Prostate gland (tissue), 2 donors: ENCODE data around the gene C1orf232. TPM values are rescaled to one million over a fixed set of nuclear protein-coding genes. Genes with fewer than 3 reads are reported as not detected.

Experiments used
- DNase-seq: peaks from one replicate; pipeline ENCODE4 v3.0.0-alpha.2; 2019; ENCODE audit warnings: low spot score
- H3K27ac ChIP-seq, 2 donors: fragments of 200-600 bp; sonication (generic); 2 replicates each; pipeline ENCODE4 v1.5.1; 2017 to 2019
- H3K27me3 ChIP-seq: fragments of 200-600 bp; sonication (generic); replicated peaks from 2 replicates; pipeline ENCODE4 v1.5.1; 2019; ENCODE audit not compliant: insufficient read depth
- H3K36me3 ChIP-seq, 2 donors: fragments of 200-600 bp; sonication (generic); 1 replicate in 1 of 2; 2 replicates in 1 of 2; pipeline versions ENCODE4 v1.5.1 to v1.8.1; 2017 to 2019
- H3K4me1 ChIP-seq: fragments of 200-600 bp; sonication (generic); replicated peaks from 2 replicates; pipeline ENCODE4 v1.5.1; 2019
- H3K4me3 ChIP-seq, 2 donors: fragments of 200-600 bp; sonication (generic); 2 replicates each; pipeline ENCODE4 v1.5.1; 2017 to 2019
- H3K9me3 ChIP-seq: fragments of 200-600 bp; sonication (generic); 2 replicates; pipeline ENCODE4 v1.5.1; 2017
- POLR2A ChIP-seq: fragments of 450-650 bp; IDR thresholded peaks from one replicate; pipeline ENCODE4 v1.6.1; 2016; ENCODE audit warnings: antibody characterized with exemption, mild to moderate bottlenecking
- POLR2AphosphoS5 ChIP-seq: sonication (generic); formaldehyde crosslinking; IDR thresholded peaks from one replicate; pipeline ENCODE4 v1.6.1; 2017; ENCODE audit warnings: antibody characterized with exemption
- WGBS: methylation state at CpG from one replicate; pipeline ENCODE4 v1.1.5; 2018; 5-methylcytosine and 5-hydroxymethylcytosine counted together
- intact Hi-C: fragments of 100-400 bp; cut with DNase I; formaldehyde crosslinking; loops from one replicate; pipeline ENCODE4 v1.14.2; 2022
- total RNA-seq, 2 donors: library from RNA; depleted of rRNA; stranded (reverse); fragments of >200 nt; gene quantifications; one replicate each; pipeline ENCODE4 v1.1.0, GENCODE V29; 2016
- TF ChIP-seq, protein P1 (sequence below), 4 experiments: fragments of 200-600 bp in 2 of 4; fragments of 450-650 bp in 2 of 4; sonication (generic) in 2 of 4; IDR thresholded peaks; 1 replicate in 3 of 4; 2 replicates in 1 of 4; pipeline ENCODE4 v1.5.1; 2016 to 2019; ENCODE audit warnings: antibody characterized with exemption in 4 of 4, mild to moderate bottlenecking in 2 of 4, moderate library complexity in 2 of 4

C1orf232 gene
- total RNA-seq, 2 donors from 2014 or later, result not detected

DNA sequence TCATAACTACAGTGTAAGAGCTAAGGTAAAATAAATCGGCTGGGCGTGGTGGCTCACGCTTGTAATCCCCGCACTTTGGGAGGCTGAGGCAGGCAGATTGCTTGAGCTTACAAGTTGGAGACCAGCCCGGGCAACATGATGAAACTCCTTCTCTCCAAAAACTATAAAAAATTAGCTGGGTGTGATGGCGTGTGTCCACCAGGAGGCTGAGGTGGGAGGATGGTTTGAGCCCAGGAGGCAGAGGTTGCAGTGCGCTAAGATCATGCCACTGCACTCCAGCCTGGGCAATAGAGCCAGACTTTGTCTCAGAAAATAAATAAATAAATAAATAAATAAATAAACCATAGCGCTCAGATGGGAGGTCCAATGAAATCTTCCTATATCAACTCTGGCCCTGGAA is 26.6 kb downstream of the C1orf232 start:
- H3K27ac ChIP-seq, result no peak overlapping the region
- H3K27me3 ChIP-seq, result no peaks in the 10 kb centered on the region
- no peaks in the 10 kb centered on the region for H3K4me1 ChIP-seq
- no peak for DNase-seq
- intact Hi-C loops, result no loop called here
- H3K4me3 ChIP-seq, result no peak overlapping the region
- no peaks in the 10 kb centered on the region for H3K36me3 ChIP-seq
- no peaks in the 10 kb centered on the region for H3K9me3 ChIP-seq
- no peak for TF ChIP-seq POLR2AphosphoS5
- TF ChIP-seq, protein P1, sequence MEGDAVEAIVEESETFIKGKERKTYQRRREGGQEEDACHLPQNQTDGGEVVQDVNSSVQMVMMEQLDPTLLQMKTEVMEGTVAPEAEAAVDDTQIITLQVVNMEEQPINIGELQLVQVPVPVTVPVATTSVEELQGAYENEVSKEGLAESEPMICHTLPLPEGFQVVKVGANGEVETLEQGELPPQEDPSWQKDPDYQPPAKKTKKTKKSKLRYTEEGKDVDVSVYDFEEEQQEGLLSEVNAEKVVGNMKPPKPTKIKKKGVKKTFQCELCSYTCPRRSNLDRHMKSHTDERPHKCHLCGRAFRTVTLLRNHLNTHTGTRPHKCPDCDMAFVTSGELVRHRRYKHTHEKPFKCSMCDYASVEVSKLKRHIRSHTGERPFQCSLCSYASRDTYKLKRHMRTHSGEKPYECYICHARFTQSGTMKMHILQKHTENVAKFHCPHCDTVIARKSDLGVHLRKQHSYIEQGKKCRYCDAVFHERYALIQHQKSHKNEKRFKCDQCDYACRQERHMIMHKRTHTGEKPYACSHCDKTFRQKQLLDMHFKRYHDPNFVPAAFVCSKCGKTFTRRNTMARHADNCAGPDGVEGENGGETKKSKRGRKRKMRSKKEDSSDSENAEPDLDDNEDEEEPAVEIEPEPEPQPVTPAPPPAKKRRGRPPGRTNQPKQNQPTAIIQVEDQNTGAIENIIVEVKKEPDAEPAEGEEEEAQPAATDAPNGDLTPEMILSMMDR (IDR thresholded peaks at IDR 0.05), result no peak
- no peak for TF ChIP-seq POLR2A
- 80% methylated on average over 8 of the region's 8 CpGs for WGBS

DNA sequence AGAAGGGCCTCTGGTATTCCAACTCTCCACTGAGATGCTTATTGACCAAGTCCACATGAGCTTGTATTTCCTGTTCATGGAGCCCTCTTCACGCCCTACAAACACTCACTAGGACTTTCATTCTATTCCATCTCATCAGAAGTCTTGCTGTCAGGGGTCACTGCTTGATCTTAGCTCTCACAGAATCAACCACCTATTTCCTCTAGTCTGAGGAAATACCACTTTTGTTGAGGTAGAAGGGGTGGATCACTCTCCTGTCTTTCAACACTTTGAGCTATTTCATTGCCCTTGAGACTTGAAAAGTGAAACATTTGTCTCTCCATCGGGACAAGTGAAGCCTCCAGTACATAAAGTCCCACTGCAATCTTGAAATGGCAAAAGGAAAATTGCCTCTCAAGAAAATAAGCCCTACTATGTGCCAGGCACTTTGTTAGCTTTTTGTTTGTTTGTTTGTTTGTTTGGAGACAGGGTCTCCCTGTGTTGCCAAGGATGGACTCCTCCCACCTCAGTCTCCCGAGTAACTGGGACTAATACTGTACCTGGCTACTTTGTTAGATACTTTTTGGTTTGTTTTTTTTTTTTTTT is 29.7 kb downstream of the C1orf232 start:
- no peak overlapping the region for H3K27ac ChIP-seq
- TF ChIP-seq POLR2AphosphoS5, result no peak
- no peak for TF ChIP-seq POLR2A
- TF ChIP-seq, protein P1 (IDR thresholded peaks at IDR 0.05), result no peak
- no peaks in the 10 kb centered on the region for H3K9me3 ChIP-seq
- WGBS, result 69% methylated on average over 3 of the region's 3 CpGs
- intact Hi-C loops, result no loop called here
- no peaks in the 10 kb centered on the region for H3K27me3 ChIP-seq
- no peaks in the 10 kb centered on the region for H3K4me1 ChIP-seq
- DNase-seq, result no peak
- H3K4me3 ChIP-seq, result no peak overlapping the region
- H3K36me3 ChIP-seq, result no peaks in the 10 kb centered on the region

DNA sequence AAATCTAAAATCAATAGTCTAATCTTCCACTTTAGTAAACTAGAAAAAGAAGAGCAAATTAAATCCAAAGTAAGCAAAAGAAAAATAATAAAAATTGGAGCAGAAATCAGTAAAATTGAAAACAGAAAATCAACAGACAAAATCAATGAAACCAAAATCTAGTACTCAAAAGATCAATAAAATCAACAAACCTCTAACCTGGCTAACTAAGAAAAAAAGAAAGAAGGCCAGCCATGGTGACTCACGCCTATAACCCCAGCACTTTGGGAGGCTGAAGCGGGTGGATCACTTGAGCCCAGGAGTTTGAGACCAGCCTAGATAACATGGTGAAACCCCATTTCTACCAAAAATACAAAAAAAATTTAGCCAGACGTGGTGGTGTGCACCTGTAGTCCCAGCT is 34.3 kb downstream of the C1orf232 start:
- intact Hi-C loops, result no loop called here
- WGBS, result 90% methylated on average over 3 of the region's 3 CpGs
- TF ChIP-seq POLR2AphosphoS5, result no peak
- no peak for TF ChIP-seq POLR2A
- TF ChIP-seq, protein P1 (IDR thresholded peaks at IDR 0.05), result no peak
- Histone ChIP-seq H3K27me3 (no peaks in the 10 kb centered on the region), H3K9me3 (no peaks in the 10 kb centered on the region), H3K27ac (no peak overlapping the region), H3K4me1 (no peaks in the 10 kb centered on the region), H3K4me3 (no peak overlapping the region), H3K36me3 (no peaks in the 10 kb centered on the region)
- DNase-seq, result no peak

GRCh38 chr1:26132834-26133167 is 36.0 kb downstream of the C1orf232 start:
- H3K9me3 ChIP-seq, result no peaks in the 10 kb centered on the region
- H3K27ac ChIP-seq, result no peak overlapping the region
- no peaks in the 10 kb centered on the region for H3K36me3 ChIP-seq
- DNase-seq, result no peak
- H3K4me1 ChIP-seq, result no peaks in the 10 kb centered on the region
- TF ChIP-seq POLR2AphosphoS5 (no peak), POLR2A (no peak)
- TF ChIP-seq, protein P1 (IDR thresholded peaks at IDR 0.05), result no peak
- no peaks in the 10 kb centered on the region for H3K27me3 ChIP-seq
- intact Hi-C loops, result no loop called here
- WGBS, result 78% methylated on average over 2 of the region's 2 CpGs
- no peak overlapping the region for H3K4me3 ChIP-seq

- Histone ChIP-seq H3K9me3 (no peaks in the 10 kb centered on the region), H3K36me3 (no peaks in the 10 kb centered on the region), H3K4me1 (no peaks in the 10 kb centered on the region), H3K27ac (no peak overlapping the region), H3K4me3 (no peak overlapping the region), H3K27me3 (no peaks in the 10 kb centered on the region)
- TF ChIP-seq, protein P1 (IDR thresholded peaks at IDR 0.05), result no peak
- TF ChIP-seq POLR2A (no peak), POLR2AphosphoS5 (no peak)
- WGBS, result 70% methylated on average over 5 of the region's 5 CpGs
- intact Hi-C loops, result no loop called here
- no peak for DNase-seq
Observed at GRCh38 chr1:26132128-26132833, 36.5 kb downstream of the C1orf232 start.
